Thyroid gland (tissue), 4 donors: ENCODE measurements around the gene DMC1. TPM values are rescaled to one million over a fixed set of nuclear protein-coding genes. Genes with fewer than 3 reads are reported as not detected.

Experiments used
- DNase-seq, 2 donors: peaks; one replicate each; pipeline ENCODE4 v3.0.0-alpha.2; 2019
- H3K27ac ChIP-seq, 3 donors: fragments of 200-600 bp; sonication (generic); 1 replicate in 2 of 3; 2 replicates in 1 of 3; pipeline ENCODE4 v1.5.1; 2016 to 2019; ENCODE audit warnings: mild to moderate bottlenecking in 1 of 3, moderate library complexity in 1 of 3
- H3K27me3 ChIP-seq: fragments of 200-600 bp; sonication (generic); one replicate; pipeline ENCODE4 v1.5.1; 2019
- H3K36me3 ChIP-seq, 2 donors: fragments of 200-600 bp; sonication (generic); one replicate each; pipeline ENCODE4 v1.5.1; 2016 to 2019
- H3K4me1 ChIP-seq, 2 donors: fragments of 200-600 bp; sonication (generic); one replicate each; pipeline ENCODE4 v1.5.1; 2017 to 2019
- H3K4me3 ChIP-seq, 3 donors: fragments of 200-600 bp; sonication (generic); replicated peaks in 1 of 3; 1 replicate in 2 of 3; 2 replicates in 1 of 3; pipeline ENCODE4 v1.5.1; 2016; ENCODE audit warnings: mild to moderate bottlenecking in 1 of 3
- H3K9me3 ChIP-seq: fragments of 200-600 bp; sonication (generic); one replicate; pipeline ENCODE4 v1.5.1; 2017
- CTCF ChIP-seq, 6 experiments: fragments of 200-600 bp in 3 of 6; fragments of 450-650 bp in 3 of 6; sonication (generic) in 3 of 6; IDR thresholded peaks; one replicate each; pipeline ENCODE4 v1.5.1; 2016 to 2019; ENCODE audit warnings: antibody characterized with exemption in 6 of 6, mild to moderate bottlenecking in 2 of 6, inconsistent platforms in 1 of 6, moderate library complexity in 1 of 6
- POLR2A ChIP-seq, 2 donors: fragments of 450-650 bp; IDR thresholded peaks; one replicate each; pipeline ENCODE4 v1.6.1; 2017; ENCODE audit warnings: antibody characterized with exemption in 2 of 2, mild to moderate bottlenecking in 2 of 2, moderate library complexity in 1 of 2
- WGBS, 2 donors: methylation state at CpG; one replicate each; pipeline ENCODE4 v1.1.5; 2017; 5-methylcytosine and 5-hydroxymethylcytosine counted together
- intact Hi-C: fragments of 100-400 bp; cut with DNase I; formaldehyde crosslinking; loops from one replicate; pipeline ENCODE4 v1.15.1; 2023
- total RNA-seq, 4 donors: library from RNA; depleted of rRNA; stranded (reverse); fragments of >200 nt; gene quantifications; one replicate each; pipeline ENCODE4 v1.2.3, GENCODE V29; 2016

DMC1 gene
- total RNA-seq, 4 donors from 2014 or later: 0.78 to 25.9 (median 1.1) TPM; not detected in 1

GRCh38 chr22:38566726-38567504 lies 3.1 kb downstream of the DMC1 start:
- WGBS, 2 donors: 76 to 77% methylated on average over 3 of the region's 3 CpGs
- Histone ChIP-seq H3K36me3 (no peaks in the 10 kb centered on the region), H3K4me3 (no peak overlapping the region), H3K27ac (no peak overlapping the region), H3K27me3 (no peaks in the 10 kb centered on the region), H3K9me3 (no peaks in the 10 kb centered on the region), H3K4me1 (peaks cover 0 to 4% of the 10 kb centered on the region in 2 donors)
- DNase-seq: no peak
- TF ChIP-seq CTCF (IDR thresholded peaks at IDR 0.05): no peak
- no peak for TF ChIP-seq POLR2A (IDR thresholded peaks at IDR 0.05)
- intact Hi-C loops: loop anchor here (5.0 to 10.0 kb wide), 2 partner anchors 55 to 152 kb away; no protein-coding TSS in a partner anchor

- H3K4me1 ChIP-seq: peaks cover 0 to 4% of the 10 kb centered on the region in 2 donors
- no peak for TF ChIP-seq POLR2A (IDR thresholded peaks at IDR 0.05)
- TF ChIP-seq CTCF (IDR thresholded peaks at IDR 0.05): no peak
- H3K27me3 ChIP-seq: no peaks in the 10 kb centered on the region
- H3K9me3 ChIP-seq: no peaks in the 10 kb centered on the region
- H3K27ac ChIP-seq: no peak overlapping the region
- no peak overlapping the region for H3K4me3 ChIP-seq
- WGBS, 2 donors: 94% methylated on average over 1 of the region's 1 CpG
- no peaks in the 10 kb centered on the region for H3K36me3 ChIP-seq
- intact Hi-C loops: loop anchor here (5.0 to 10.0 kb wide), 2 partner anchors 53 to 151 kb away; no protein-coding TSS in a partner anchor
- DNase-seq: no peak
Measured at GRCh38 chr22:38565441-38565840, 4.5 kb downstream of the DMC1 start.

- H3K4me1 ChIP-seq: peaks cover 0 to 4% of the 10 kb centered on the region in 2 donors
- intact Hi-C loops: loop anchor here (5.0 to 10.0 kb wide), 2 partner anchors 52 to 150 kb away; no protein-coding TSS in a partner anchor
- H3K27ac ChIP-seq: no peak overlapping the region
- 82 to 87% methylated on average over 2 of the region's 2 CpGs for WGBS, 2 donors
- DNase-seq: no peak
- H3K4me3 ChIP-seq: no peak overlapping the region
- TF ChIP-seq CTCF (IDR thresholded peaks at IDR 0.05) (no peak), POLR2A (IDR thresholded peaks at IDR 0.05) (no peak)
- H3K27me3 ChIP-seq: no peaks in the 10 kb centered on the region
- no peaks in the 10 kb centered on the region for H3K9me3 ChIP-seq
- no peaks in the 10 kb centered on the region for H3K36me3 ChIP-seq
Measured at GRCh38 chr22:38564669-38565068, 5.3 kb downstream of the DMC1 start.

GRCh38 chr22:38554281-38554680 lies 15.7 kb downstream of the DMC1 start:
- intact Hi-C loops: no loop called here
- TF ChIP-seq POLR2A (IDR thresholded peaks at IDR 0.05) (no peak), CTCF (IDR thresholded peaks at IDR 0.05) (no peak)
- WGBS, 2 donors: 90 to 93% methylated on average over 3 of the region's 3 CpGs

More at GRCh38 chr22:38554281-38554680, 15.7 kb downstream of the DMC1 start:
- Histone ChIP-seq H3K27me3 (no peaks in the 10 kb centered on the region), H3K36me3 (no peaks in the 10 kb centered on the region), H3K4me3 (no peak overlapping the region), H3K4me1 (no peaks in the 10 kb centered on the region), H3K27ac (no peak overlapping the region), H3K9me3 (no peaks in the 10 kb centered on the region)
- DNase-seq: no peak
